Measurements from ENCODE around the gene GDAP1L1.
A peak's percentile ranks its signal among the peaks of the same experiment; 100 is the strongest.

The GDAP1L1 gene

GRCh38 chr20:44274303-44275017 is 27.4 kb downstream of the GDAP1L1 start:
- no peak for TF ChIP-seq CTCF (IDR thresholded peaks at IDR 0.05; ENCODE audit: low read depth, low read length, missing control alignments)

GRCh38 chr20:44279228-44279627 is 32.1 kb downstream of the GDAP1L1 start:
- in situ Hi-C loops (cut with HindIII; ENCODE audit: low sequenced_read_pairs) = no loop called here
- peak; percentile 64 for DNase-seq (ENCODE audit: low read depth)
- H3K4me3 ChIP-seq (ENCODE audit: low read depth, low read length) = no peak overlapping the region
- no peak for TF ChIP-seq CTCF (IDR thresholded peaks at IDR 0.05; ENCODE audit: low read depth, low read length, missing control alignments)

More at GRCh38 chr20:44274303-44275017, 27.4 kb downstream of the GDAP1L1 start:
- DNase-seq (ENCODE audit: low read depth) = no peak
- in situ Hi-C loops (cut with HindIII; ENCODE audit: low sequenced_read_pairs) = no loop called here
- H3K4me3 ChIP-seq (ENCODE audit: low read depth, low read length) = no peak overlapping the region

GRCh38 chr20:44280387-44280786 is 33.3 kb downstream of the GDAP1L1 start:
- H3K4me3 ChIP-seq (ENCODE audit: low read depth, low read length) = no peak overlapping the region
- no peak for DNase-seq (ENCODE audit: low read depth)
- in situ Hi-C loops (cut with HindIII; ENCODE audit: low sequenced_read_pairs) = no loop called here
- TF ChIP-seq CTCF (IDR thresholded peaks at IDR 0.05; ENCODE audit: low read depth, low read length, missing control alignments) = no peak

GRCh38 chr20:44282192-44282591 is 35.1 kb downstream of the GDAP1L1 start:
- DNase-seq (ENCODE audit: low read depth) = no peak
- in situ Hi-C loops (cut with HindIII; ENCODE audit: low sequenced_read_pairs) = no loop called here
- TF ChIP-seq CTCF (IDR thresholded peaks at IDR 0.05; ENCODE audit: low read depth, low read length, missing control alignments) = no peak
- H3K4me3 ChIP-seq (ENCODE audit: low read depth, low read length) = no peak overlapping the region

GRCh38 chr20:44284032-44284431 is 36.9 kb downstream of the GDAP1L1 start:
- in situ Hi-C loops (cut with HindIII; ENCODE audit: low sequenced_read_pairs) = no loop called here
- DNase-seq (ENCODE audit: low read depth) = no peak
- no peak for TF ChIP-seq CTCF (IDR thresholded peaks at IDR 0.05; ENCODE audit: low read depth, low read length, missing control alignments)
- no peak overlapping the region for H3K4me3 ChIP-seq (ENCODE audit: low read depth, low read length)

GRCh38 chr20:44287272-44288097 is 40.4 kb downstream of the GDAP1L1 start:
- H3K4me3 ChIP-seq (ENCODE audit: low read depth, low read length) = no peak overlapping the region
- no peak for TF ChIP-seq CTCF (IDR thresholded peaks at IDR 0.05; ENCODE audit: low read depth, low read length, missing control alignments)
- DNase-seq (ENCODE audit: low read depth) = no peak
- in situ Hi-C loops (cut with HindIII; ENCODE audit: low sequenced_read_pairs) = no loop called here

Data from astrocyte of the cerebellum (primary cell).